ENCODE data around the gene LIG1. TPM values are rescaled to one million over a fixed set of nuclear protein-coding genes. Genes with fewer than 3 reads are reported as not detected.

LIG1 gene
- total RNA-seq, 1 experiment from 2014 or later = 115 TPM

DNA sequence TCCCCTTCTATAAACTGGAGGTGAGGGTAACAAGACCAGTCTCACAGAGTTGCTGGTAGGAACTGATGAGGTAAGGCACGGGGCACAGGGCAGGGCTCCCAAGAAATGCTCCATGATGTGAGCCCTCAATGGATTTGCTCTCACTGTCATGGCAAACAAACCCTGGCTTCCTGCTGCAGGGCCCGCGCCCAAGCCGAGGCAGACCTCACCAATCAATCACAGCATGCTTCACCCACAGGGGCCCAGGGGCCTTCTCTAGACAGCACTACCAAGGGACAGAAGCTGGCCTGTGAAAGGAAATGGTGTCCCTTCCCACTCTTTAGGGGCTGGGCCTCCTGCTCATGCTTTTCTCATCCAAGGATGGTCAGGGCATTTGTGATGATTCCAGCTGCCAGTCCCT is 33.6 kb downstream of the LIG1 start:
- H3K27ac ChIP-seq (ENCODE audit: insufficient read length, low read depth, low read length) = no peak overlapping the region
- no peaks in the 10 kb centered on the region for H3K4me1 ChIP-seq (ENCODE audit: insufficient read depth, low read length)
- no peaks in the 10 kb centered on the region for H3K9me3 ChIP-seq (ENCODE audit: control insufficient read depth, low read depth, low read length)
- H2BK20ac ChIP-seq (ENCODE audit: low read depth, low read length, poor library complexity, severe bottlenecking) = no peak overlapping the region
- H3K79me1 ChIP-seq (ENCODE audit: insufficient read depth, low read depth, low read length, poor library complexity, severe bottlenecking) = no peaks in the 10 kb centered on the region
- H3K14ac ChIP-seq (ENCODE audit: insufficient read depth, low read length) = no peak overlapping the region
- no peaks in the 10 kb centered on the region for H4K20me1 ChIP-seq (ENCODE audit: control insufficient read depth, insufficient read depth, insufficient read length)
- H3K4me2 ChIP-seq (ENCODE audit: insufficient read depth, insufficient read length, low read length) = no peak overlapping the region
- no peak overlapping the region for H3T11ph ChIP-seq (ENCODE audit: low read length)
- H3K56ac ChIP-seq (ENCODE audit: insufficient read length, low read depth, low read length) = no peak overlapping the region
- H3K4me1 Mint-ChIP-seq = no peaks in the 10 kb centered on the region
- H3K23me2 ChIP-seq (ENCODE audit: insufficient read length, low read depth, low read length, poor library complexity, severe bottlenecking) = no peaks in the 10 kb centered on the region
- H3K9ac ChIP-seq (ENCODE audit: extremely low read depth, insufficient read length, low read length) = no peak overlapping the region
- H3K4me3 Mint-ChIP-seq = no peak overlapping the region
- no peak overlapping the region for H2AK5ac ChIP-seq (ENCODE audit: insufficient read length, low read length)
- no peak overlapping the region for H4K8ac ChIP-seq (replicated peaks; ENCODE audit: insufficient read length, low read depth, low read length)
- H3K23ac ChIP-seq (ENCODE audit: insufficient read length, low read depth, low read length) = no peak overlapping the region
- H2BK15ac ChIP-seq (ENCODE audit: low read depth, low read length) = no peak overlapping the region
- no peak overlapping the region for H4K91ac ChIP-seq (ENCODE audit: insufficient read length, low read depth, low read length)
- no peaks in the 10 kb centered on the region; the same call in 1 of the 2 replicates for H3K27me3 Mint-ChIP-seq (ENCODE audit: low read depth)
- H2BK120ac ChIP-seq (ENCODE audit: low read depth, low read length, poor library complexity, severe bottlenecking) = no peak overlapping the region
- H3K36me3 Mint-ChIP-seq (ENCODE audit: insufficient read depth in 1 of 3, low read depth in 3 of 3) = peaks cover 27 to 65% (median 59%) of the 10 kb centered on the region in 3 experiments; a peak in 6 of 7 replicates
- H3K4ac ChIP-seq (ENCODE audit: low read depth, low read length) = no peak overlapping the region
- H3K9me3 Mint-ChIP-seq = no peaks in the 10 kb centered on the region
- H2BK5ac ChIP-seq (ENCODE audit: insufficient read length, low read length) = no peak overlapping the region
- no peak overlapping the region for H4K5ac ChIP-seq (ENCODE audit: insufficient read length, low read depth, low read length)
- no peak overlapping the region for H3K18ac ChIP-seq (ENCODE audit: insufficient read length, low read depth, low read length)
- no peaks in the 10 kb centered on the region for H3K79me2 ChIP-seq (ENCODE audit: insufficient read depth, low read length)
- DNase-seq = no peak
- no peak overlapping the region for H2BK12ac ChIP-seq (ENCODE audit: insufficient read length, low read depth, low read length)
- no peaks in the 10 kb centered on the region for H3K27me3 ChIP-seq (ENCODE audit: insufficient read depth, low read length)
- peak overlapping the region in 1 of 3 experiments; percentile 24; a peak in 1 of 7 replicates for H3K27ac Mint-ChIP-seq
- WGBS (ENCODE audit: extremely low coverage, insufficient read length, low lambda C conversion rate) = no CpG with 5 or more reads among the region's 4 CpGs
- H2AFZ ChIP-seq (ENCODE audit: low read length) = no peak overlapping the region
- TF ChIP-seq, protein P1, sequence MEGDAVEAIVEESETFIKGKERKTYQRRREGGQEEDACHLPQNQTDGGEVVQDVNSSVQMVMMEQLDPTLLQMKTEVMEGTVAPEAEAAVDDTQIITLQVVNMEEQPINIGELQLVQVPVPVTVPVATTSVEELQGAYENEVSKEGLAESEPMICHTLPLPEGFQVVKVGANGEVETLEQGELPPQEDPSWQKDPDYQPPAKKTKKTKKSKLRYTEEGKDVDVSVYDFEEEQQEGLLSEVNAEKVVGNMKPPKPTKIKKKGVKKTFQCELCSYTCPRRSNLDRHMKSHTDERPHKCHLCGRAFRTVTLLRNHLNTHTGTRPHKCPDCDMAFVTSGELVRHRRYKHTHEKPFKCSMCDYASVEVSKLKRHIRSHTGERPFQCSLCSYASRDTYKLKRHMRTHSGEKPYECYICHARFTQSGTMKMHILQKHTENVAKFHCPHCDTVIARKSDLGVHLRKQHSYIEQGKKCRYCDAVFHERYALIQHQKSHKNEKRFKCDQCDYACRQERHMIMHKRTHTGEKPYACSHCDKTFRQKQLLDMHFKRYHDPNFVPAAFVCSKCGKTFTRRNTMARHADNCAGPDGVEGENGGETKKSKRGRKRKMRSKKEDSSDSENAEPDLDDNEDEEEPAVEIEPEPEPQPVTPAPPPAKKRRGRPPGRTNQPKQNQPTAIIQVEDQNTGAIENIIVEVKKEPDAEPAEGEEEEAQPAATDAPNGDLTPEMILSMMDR (conservative IDR thresholded peaks at IDR 0.05) = no peak

Measured in H9 (cell line).